GM18867 (cell line): ENCODE results near the gene PHF19.
A peak's percentile ranks its signal among the peaks of the same experiment; 100 is the strongest.

ENCODE experiments used
- ATAC-seq: cut with Tn5 transposase; IDR thresholded peaks from one replicate; pipeline ENCODE4 v1.9.1; 2021; ENCODE audit warnings: mild to moderate bottlenecking, moderate library complexity; ENCODE audit not compliant: unreplicated experiment

The PHF19 gene

DNA sequence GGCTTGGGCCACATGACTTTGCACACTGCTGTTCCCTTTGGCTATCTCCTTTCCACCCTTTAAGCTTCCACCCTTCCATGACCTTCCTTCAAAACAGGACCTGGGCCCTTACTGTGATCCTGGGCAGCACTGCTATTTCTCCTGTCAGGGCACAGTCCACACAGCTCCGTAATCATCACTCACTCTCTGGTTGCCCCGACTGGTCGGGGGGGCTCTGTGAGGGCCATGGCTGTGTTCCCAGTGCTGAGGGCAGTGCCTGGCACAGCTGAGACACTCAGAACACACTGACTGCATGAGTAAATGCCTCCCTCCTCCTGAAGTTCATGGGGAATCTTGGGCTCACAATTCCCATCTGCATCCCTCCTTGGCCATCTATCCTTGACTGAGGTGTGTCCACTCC lies 37.4 kb upstream of the PHF19 start:
- no peak for ATAC-seq

DNA sequence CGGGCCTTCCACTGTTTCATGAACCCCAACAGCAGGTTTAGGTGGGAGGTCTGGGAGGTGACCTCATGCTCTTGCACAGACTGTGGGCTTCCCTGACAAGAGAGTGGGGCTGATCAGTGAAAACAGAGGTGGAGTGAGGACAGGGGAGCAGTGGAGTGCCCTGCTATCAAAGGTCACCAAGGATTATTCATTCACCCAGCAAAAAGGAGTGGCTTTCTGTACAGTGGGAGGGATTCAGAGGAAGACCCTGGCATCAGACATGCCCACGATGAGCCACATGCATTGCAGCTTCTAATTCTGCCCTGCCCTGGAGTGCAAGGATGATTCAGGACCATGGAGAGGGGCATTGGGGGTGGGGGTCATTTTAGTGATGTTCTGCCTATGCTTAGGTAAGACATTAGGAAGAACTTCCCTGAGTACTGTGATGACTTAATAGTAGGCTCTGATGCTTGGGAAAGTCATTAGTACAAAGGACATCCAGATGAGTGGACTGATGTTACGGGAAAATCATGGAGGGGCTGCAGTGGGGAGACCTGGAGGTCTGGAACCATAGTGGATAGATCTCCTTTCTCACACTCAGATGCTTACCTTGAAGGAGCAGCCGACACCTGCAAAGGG lies 36.8 kb upstream of the PHF19 start:
- no peak for ATAC-seq

DNA sequence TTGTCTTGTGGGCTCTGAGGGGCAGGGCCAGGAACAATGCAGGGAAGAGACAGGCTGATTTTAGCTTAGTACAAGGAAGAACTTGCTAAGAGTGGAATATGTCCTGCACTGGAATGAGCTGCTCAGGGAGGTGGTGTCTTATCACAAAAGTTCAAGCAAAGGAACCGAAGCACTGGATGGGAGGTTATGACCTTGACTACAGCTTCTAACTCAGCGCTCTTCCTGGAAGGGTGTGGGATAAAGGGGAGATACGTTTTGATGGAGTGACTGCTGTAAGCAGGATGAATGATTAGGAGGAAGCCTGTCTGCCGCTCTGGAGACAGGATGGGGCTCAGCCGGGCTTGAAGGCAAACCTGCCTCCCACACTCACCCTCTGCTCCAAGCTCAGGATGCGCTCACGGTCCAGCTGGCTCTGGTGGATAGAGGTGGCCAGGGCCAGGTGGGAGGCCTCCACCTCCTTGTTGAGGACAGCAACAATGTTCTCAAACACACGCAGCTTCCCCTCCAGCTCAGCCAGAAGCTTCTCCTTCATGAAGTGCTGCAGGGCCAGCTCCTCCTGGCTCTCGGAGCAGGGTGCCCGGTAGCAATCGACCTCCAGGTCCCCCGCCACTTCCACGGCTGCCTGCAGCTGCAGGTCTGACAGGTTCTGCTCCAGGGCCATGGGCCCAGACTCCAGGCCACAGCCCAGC lies 36.1 kb upstream of the PHF19 start:
- no peak for ATAC-seq

DNA sequence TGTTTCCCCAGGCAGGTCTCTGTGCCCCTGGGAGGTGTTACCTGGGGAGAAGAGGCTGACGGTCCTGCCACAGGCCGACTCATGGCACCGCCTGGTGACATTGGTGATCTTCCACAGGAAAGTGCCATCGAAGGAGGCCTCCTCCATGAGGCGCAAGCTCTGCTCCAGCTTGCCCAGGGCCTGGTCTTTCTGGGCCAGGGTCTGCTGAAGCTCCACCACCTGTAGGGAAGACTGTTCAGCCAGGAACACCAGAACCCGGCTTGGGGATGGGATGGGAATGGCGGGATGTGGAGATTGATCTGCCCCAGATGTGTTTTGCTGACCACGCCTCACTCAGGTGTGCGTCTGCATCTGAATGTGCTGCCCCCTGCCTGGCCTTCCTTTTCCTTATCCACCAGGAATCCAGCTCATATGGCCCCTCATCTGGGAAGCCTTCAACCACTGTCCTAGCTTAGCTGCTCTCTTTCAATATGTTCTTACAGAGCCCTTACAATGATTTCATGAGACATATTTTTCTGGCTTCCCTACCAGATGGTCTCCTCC lies 34.4 kb upstream of the PHF19 start:
- no peak for ATAC-seq

DNA sequence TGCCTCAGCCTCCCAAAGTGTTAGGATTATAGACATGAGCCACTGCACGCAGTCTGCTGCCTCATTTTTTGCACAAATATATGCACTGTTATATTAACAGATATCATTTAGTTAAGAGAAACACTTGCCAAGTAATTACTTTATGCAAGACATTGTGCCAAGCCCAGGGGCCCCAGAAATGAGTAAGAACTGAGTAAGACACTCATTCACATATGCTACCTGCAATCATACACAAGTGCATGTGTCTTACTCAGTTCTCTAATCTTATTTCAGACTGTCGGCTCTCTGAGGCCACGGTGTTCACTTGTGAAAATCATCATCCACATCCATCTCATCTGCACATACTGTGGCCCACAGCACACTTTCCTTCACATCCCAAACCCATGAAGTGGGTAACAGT lies 33.7 kb upstream of the PHF19 start:
- no peak for ATAC-seq

DNA sequence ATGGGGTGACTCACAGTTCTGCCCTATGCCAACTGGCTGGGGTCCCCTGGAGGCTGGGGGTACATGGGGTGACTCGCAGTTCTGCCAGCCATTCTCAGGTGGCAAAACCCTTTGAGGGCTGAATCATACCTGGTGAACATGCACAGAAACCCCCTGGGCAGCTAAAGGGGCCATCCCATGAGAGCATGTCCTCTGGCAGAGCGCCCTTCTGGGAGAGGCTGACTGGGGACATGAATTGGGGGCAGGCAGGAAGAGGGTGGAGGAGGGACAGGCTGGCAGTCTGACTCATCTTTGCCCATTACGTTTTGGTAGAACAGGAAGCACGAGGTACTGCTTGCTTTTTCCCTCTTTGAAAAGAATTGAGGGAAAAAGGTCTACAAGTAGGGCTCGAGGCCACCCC lies 32.9 kb upstream of the PHF19 start:
- ATAC-seq = no peak

DNA sequence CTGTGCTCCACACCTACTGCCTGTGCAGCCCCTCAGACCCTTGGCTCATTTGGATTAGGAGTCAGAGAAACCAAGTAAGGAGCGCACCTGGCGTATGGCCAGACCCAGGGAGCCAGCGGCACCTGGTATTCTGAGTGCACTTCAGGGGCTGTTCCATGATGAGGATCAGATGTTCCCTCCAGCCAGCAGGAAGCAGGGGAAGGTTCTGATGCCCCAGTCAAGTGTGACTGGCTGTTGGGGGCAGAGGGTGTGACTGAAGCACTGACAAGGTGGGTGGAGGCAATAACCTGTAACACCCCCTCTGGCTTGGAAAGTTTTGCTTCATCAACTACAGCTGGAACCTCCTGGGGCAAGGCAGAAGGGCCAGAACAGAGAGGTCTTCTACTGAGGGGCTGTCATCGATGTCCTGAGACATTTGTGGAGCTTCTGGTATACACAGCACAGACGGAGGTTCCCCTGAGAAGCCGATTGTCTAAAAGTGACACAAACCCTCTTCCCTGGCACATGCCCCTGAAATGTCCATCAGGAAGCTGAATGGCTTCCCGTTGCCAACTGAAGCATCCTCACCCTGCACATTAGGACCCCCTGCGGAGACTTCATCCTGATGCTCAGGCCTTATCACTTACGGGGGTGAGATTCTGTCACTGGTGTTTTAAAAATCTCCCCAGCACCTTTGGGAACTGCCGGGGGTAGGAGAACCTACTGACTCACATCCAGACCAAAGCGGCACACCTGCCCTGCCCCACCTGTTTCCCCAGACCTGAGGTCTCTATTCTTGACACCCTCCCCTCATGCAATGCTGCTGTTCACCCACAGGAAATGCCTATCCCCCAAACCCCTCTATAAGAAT lies 28.6 kb upstream of the PHF19 start:
- no peak for ATAC-seq

DNA sequence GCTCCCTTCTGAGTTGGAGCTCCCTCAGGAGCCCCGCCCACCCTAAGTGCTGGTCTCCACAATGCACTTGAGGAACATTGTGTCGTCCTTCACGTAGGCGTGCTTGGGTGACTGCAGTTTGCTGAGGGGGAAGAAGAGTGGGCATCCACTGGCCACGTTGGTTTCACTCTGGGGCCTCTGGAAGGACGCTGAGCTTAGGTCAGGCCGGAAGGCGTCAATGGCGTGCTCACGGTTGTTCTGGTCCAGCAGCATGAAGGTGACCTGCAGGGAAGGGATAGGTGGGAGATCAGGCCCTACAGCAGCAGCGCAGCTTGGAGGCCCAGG lies 28.0 kb upstream of the PHF19 start:
- no peak for ATAC-seq

DNA sequence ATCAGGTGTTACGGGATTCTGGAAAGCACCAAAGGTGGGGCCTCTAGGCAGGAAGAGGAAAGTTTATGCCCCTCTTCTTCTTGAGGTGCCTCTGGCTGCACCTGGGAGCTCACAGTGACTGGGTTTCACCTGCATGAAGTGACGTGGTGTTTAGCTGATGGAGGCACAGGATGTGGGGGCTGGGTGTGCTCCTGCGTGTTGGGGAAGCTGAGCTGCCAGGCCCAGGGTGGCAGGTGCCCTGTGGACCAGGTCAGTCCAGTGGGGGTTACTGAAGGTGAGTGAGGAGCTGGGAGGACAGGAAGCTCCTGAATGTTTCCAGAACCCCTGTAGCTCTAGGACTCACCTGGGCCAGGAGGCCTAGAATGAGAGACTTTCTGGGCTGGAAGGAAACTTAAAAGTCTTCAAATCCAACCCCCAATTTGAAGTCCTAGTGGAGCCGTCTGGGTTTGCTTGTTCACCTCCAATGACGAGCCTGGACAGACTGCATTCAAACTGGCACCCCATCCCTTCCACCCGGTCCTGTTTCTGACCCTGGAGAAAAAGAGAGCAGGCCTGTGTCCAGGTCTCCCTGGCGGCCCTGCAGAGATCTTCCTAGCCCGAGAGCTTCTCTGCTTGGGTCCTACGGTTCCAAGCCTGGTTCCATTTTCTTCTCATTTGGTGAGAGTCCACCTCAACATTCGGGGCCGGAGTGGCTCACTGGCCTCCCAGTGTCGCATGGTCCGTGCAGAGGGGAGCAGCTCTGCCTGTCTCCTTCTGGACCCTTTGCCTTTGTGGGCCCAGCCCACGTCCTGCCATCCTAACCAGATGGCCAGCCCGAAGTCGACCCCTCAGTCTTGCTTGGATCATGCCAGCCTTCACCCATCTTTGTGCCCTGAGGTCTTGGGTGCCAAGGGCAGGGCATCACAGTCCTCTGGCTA lies 27.3 kb upstream of the PHF19 start:
- no peak for ATAC-seq

DNA sequence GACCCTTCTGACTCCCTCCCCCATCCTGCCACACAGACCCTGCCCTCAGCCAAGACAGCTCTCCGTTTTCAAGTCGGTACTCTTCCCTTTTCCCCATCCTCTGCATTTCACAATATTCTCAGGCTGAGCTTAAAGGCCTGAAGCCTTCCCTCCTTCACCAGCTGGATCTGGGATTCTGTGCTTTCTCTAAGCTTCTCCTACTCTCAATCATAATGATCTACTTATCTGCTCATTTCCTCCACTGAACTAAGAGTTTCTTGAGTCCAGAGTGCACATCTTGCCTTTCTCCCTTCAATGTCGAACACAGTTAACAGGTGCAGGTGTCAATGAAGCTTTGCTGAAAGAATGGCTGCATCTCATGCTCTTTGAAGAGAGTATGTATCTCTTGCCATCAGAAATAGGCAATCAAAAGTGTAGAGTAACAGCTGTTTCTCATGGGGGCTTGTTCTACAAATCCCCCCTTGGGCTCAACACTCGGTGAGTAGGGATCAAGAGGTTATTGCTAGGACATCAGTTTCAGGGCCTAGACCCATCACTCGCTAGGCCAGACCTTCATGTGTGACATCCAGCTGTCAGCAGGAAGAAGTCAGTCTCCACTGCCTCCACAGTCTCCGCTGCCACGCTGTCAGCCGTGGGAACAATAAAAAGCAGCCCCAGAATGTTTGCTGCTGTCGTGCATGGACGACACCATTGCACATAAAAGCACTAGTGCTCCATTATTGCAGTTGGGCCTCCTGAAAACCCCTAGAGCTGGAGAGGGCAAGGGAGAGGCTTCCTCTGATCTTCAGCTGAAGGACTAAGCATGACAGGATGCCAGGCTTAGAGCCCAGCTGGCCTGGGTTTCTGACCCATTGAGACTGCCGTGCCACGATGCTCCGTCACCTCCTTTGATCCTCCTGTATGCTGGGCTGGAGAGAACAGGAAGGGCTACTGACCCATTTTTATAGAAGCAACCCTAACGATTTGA lies 25.9 kb upstream of the PHF19 start:
- ATAC-seq = no peak

DNA sequence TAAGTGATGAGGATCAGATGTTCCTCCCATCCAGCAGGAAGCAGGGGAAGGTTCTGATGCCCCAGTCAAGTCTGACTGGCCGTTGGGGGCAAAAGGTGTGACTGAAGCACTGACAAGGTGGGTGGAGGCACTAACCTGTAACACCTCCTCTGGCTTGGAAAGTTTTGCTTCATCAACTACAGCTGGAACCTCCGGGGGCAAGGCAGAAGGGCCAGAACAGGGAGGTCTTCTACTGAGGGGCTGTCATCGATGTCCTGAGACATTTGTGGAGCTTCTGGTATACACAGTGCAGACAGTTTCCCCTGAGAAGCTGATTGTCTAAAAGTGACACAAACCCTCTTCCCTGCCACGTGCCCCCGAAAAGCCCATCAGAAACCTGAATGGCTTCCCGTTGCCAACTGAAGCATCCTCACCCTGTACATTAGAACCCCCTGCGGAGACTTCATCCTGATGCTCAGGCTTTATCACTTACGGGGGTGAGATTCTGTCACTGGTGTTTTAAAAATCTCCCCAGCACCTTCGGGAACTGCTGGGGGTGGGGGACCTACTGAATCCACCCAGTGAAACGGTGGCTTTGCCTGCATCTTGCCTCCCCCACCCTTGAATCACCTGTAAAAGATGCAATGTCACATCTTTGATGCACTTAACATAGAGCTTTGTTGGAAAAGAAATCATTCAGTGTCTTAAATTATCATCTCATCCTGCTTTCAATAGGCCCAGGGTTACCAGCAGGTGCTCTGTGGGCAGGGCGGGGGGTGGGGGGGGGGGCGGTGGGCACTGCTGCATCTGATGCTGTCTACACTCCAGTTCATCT lies 25.0 kb upstream of the PHF19 start:
- no peak for ATAC-seq

DNA sequence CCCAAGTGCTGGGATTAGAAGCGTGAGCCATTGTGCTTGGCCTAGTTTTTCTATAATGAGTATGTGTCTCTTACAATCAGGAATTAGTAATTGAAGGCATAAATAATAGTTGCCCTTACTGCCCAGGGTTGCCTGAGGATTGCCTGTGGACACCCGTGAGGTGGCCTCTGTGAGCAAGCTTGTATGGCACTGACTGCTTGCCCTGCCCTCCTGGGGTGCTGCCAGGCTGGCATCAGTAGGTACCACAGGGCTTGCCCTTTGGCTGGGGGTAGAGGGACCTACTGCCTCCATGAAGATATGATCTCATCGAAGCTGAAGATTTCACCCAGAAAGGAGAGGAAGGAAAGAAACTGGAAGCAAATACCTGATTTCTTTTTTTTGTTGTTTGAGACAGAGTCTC lies 23.8 kb upstream of the PHF19 start:
- no peak for ATAC-seq

DNA sequence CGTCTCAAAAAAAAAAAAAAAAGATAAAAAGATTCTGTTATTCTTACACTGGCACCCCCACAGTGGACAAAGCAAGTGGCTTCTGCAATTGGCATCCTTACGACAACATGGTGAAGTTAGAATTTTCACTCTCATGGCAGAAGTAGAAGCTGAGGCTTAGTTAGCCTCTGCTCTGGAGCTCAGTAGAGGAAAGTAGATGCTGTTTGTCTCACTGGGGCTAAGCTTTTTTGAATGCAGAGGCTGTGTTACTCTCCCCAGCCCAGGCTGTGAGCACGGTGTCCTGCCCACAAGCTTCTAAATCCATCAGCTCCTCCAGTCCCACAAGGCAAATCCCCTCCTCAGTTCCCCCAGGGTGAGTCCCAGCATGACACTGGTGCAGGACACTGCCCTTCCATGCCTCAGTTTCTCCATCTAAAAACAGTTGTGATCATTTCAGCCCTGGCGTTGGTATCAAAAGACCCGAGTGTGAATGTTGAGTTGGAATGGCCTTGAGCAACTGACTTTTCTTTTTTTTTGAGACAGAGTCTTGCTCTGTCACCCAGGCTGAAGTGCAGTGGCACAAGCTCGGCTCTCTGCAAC lies 22.6 kb upstream of the PHF19 start:
- ATAC-seq = no peak

DNA sequence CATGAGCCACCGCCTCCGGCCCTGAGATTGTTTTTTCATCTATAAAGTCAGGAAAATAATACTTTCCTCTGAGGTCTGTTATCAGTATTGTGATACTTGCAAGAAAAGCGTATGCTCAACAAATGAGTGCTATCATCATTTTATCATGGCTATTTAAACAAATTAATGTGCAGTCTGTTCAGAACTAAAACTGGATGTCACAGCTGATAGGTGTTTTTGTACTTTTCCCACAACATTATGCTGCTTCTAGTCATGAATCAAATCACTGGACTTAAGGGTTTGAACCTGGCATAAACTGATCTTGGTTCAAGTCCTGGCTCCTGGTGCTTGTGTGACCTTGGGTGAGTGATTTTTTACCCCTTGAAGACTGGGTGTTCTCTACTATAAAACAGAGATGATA lies 21.4 kb upstream of the PHF19 start:
- no peak for ATAC-seq

DNA sequence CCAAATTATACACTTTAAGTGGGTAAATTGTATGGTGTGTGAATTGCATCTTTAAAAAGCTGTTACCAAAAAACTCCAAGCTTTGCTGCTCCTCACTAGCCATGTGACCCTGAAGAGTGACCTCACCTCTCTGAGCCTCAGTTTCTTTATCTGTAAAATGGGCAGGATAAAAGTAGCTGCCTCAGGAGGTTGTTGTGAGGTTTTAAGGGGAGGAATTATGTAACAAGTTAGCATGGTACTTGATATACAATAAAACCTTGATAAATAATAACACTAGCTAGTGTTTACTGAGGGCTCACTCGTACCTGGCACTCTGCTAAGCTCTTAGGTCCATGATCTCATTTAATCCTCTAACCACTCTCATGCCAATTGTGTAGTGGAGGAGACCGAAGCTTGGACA lies 19.0 kb upstream of the PHF19 start:
- ATAC-seq = no peak

DNA sequence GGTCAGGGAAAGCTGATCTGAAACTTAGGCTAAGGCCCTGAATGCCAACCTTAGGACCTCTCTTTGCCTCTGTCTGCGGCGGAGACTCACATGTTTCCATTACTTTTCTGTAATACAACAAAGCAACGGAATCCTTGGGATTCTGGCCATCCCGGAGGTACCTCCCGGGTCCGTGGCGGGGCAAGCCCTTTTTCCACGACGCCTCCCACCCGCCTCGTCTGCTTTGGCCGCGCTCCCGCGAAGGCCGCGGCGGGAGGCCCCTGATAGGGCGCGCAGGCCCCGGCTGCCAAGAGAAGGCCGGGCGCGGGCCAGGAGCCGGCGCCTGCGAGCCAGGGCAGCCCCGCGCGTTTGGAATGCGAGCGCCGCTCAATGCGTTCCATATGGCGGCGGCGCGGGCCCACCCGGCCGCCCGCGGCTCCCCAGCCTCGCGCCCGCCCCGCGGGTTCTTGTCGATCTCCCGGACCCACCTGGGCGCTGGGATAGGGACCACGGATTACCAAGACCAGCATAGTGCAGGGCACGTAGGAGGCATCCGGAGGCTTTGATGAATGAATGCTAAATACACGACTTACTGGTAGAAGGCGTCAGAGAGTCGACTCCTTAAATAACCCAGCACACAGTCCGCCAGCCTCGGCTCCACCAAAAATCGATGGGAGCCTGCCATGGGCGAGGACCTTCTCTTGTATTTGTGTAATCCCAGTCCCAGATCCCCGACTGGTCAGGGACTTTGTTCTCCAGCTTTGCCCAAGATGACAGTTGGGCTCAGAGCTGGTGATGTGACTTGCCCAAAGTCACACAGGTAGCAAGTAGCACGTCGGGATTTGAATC lies 17.5 kb upstream of the PHF19 start:
- no peak for ATAC-seq

DNA sequence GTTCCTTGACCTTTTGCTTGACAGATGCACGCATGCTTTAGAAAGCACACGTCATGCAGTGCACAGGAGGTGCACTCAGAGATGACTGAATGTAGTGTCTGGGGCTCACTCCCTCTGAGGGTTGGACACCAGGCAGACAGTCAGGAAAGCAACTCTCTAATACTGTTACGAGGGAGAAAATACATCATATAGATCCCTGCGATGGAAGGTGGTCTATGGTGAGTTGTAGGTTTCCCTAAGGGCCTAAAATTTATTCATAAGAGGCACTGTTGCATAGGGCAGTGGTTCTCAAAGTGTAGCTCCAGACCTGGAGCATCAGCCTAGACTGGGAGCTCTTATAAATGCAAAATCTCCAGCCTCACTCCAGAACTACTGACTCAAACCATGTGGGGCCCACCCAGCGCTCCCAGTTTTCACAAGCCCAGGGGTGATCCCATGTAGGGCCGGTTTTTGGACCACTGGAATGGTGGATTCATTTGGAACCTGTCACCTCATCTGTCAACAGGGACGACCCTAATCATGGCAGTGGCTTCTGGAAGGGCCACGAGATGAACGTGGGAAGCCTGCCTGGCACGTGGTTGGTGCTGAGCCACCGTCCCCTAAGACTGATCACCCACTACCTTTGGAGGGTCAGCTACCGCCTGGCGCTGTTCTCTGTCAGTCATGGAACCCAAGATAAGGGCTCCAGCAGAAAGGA lies 16.8 kb upstream of the PHF19 start:
- peak; percentile 31 for ATAC-seq
